Neural cell (in vitro differentiated cells): ENCODE data around the gene IGFBP2. TPM values are rescaled to one million over a fixed set of nuclear protein-coding genes. Genes with fewer than 3 reads are reported as not detected.

Source experiments
- H2AFZ ChIP-seq: fragments of 200-600, 300-800 bp; sonication (generic), shearing (Covaris generic); 2 replicates; pipeline ENCODE4 v1.6.0; 2014; ENCODE audit warnings: low read depth, mild to moderate bottlenecking, antibody characterized with exemption, low read length, moderate library complexity
- H3F3A ChIP-seq: fragments of 200-600 bp; shearing (Covaris generic); 2 replicates; pipeline ENCODE4 v1.6.1; 2016; ENCODE audit warnings: mild to moderate bottlenecking, moderate library complexity, mixed read lengths, antibody characterized with exemption, low read length; ENCODE audit not compliant: insufficient read depth, poor library complexity, severe bottlenecking
- H3K27ac ChIP-seq: fragments of 200-600, 300-800 bp; sonication (generic), shearing (Covaris generic); 2 replicates; pipeline ENCODE4 v1.5.1; 2014; ENCODE audit warnings: mild to moderate bottlenecking, low read length, moderate library complexity
- H3K27me3 ChIP-seq: fragments of 300-800, 200-600 bp; sonication (generic), shearing (Covaris generic); 2 replicates; pipeline ENCODE4 v1.6.0; 2014; ENCODE audit warnings: mild to moderate bottlenecking, low read depth, low read length, moderate library complexity; ENCODE audit not compliant: insufficient read depth
- H3K36me3 ChIP-seq: fragments of 300-800, 200-600 bp; sonication (generic), shearing (Covaris generic); 2 replicates; pipeline ENCODE4 v1.5.1; 2014; ENCODE audit warnings: mild to moderate bottlenecking, antibody characterized with exemption, low read length, moderate library complexity; ENCODE audit not compliant: insufficient read depth
- H3K4me2 ChIP-seq: fragments of 300-800, 200-600 bp; sonication (generic), shearing (Covaris generic); 2 replicates; pipeline ENCODE4 v1.6.0; 2014; ENCODE audit warnings: mild to moderate bottlenecking, low read length
- H3K4me3 ChIP-seq: fragments of 300-800, 200-600 bp; sonication (generic), shearing (Covaris generic); 2 replicates; pipeline ENCODE4 v1.5.1; 2014; ENCODE audit warnings: mild to moderate bottlenecking, low read length, moderate library complexity
- H3K79me2 ChIP-seq: fragments of 200-600 bp; shearing (Covaris generic); replicated peaks from 2 replicates; pipeline ENCODE4 v1.6.0; 2014; ENCODE audit warnings: mild to moderate bottlenecking, low read length, moderate library complexity; ENCODE audit not compliant: insufficient read depth
- H3K9ac ChIP-seq: fragments of 300-800, 200-600 bp; sonication (generic), shearing (Covaris generic); 2 replicates; pipeline ENCODE4 v1.6.1; 2016; ENCODE audit warnings: mild to moderate bottlenecking, low read length, mixed read lengths
- H3K9me2 ChIP-seq: fragments of 200-600 bp; shearing (Covaris generic); 2 replicates; pipeline ENCODE4 v1.6.1; 2016; ENCODE audit warnings: mild to moderate bottlenecking, low read length, mixed read lengths; ENCODE audit not compliant: insufficient read depth
- H3K9me3 ChIP-seq: fragments of 200-600, 300-800 bp; sonication (generic), shearing (Covaris generic); 2 replicates; pipeline ENCODE4 v1.6.1; 2016; ENCODE audit warnings: mild to moderate bottlenecking, mixed run types, low read length, moderate library complexity, mixed read lengths
- H4K20me1 ChIP-seq: fragments of 200-600 bp; shearing (Covaris generic); 2 replicates; pipeline ENCODE4 v1.6.1; 2016; ENCODE audit warnings: mild to moderate bottlenecking, mixed run types; ENCODE audit not compliant: insufficient read depth
- CTCF ChIP-seq: fragments of 450-650 bp; IDR thresholded peaks from 2 replicates; pipeline ENCODE4 v1.5.1; 2014; ENCODE audit warnings: antibody characterized with exemption, mild to moderate bottlenecking, moderate library complexity; ENCODE audit not compliant: poor library complexity, severe bottlenecking
- EP300 ChIP-seq: fragments of 450-650 bp; conservative IDR thresholded peaks from 2 replicates; pipeline ENCODE4 v1.6.1; 2014; ENCODE audit warnings: antibody characterized with exemption, mild to moderate bottlenecking, moderate library complexity; ENCODE audit not compliant: poor library complexity, severe bottlenecking
- EZH2 ChIP-seq: fragments of 200-600, 300-800 bp; shearing (Covaris generic), sonication (generic); IDR thresholded peaks from 2 replicates; pipeline ENCODE4 v1.6.1; 2014; ENCODE audit warnings: antibody characterized with exemption, low read length, borderline replicate concordance, mild to moderate bottlenecking; ENCODE audit not compliant: insufficient read depth, poor library complexity, severe bottlenecking
- MXI1 ChIP-seq: fragments of 450-650 bp; conservative IDR thresholded peaks from 2 replicates; pipeline ENCODE4 v1.6.1; 2014; ENCODE audit warnings: antibody characterized with exemption, mild to moderate bottlenecking; ENCODE audit not compliant: poor library complexity, severe bottlenecking
- POLR2AphosphoS5 ChIP-seq: IDR thresholded peaks from 2 replicates; pipeline ENCODE4 v1.6.1; 2012
- RAD21 ChIP-seq: fragments of 450-650 bp; conservative IDR thresholded peaks from 2 replicates; pipeline ENCODE4 v1.6.1; 2014; ENCODE audit warnings: antibody characterized with exemption, mild to moderate bottlenecking, moderate library complexity
- REST ChIP-seq: IDR thresholded peaks from 2 replicates; pipeline ENCODE4 v1.6.1; 2012; ENCODE audit warnings: borderline replicate concordance
- SMC3 ChIP-seq: fragments of 450-650 bp; conservative IDR thresholded peaks from 2 replicates; pipeline ENCODE4 v1.6.1; 2014; ENCODE audit warnings: antibody characterized with exemption, mild to moderate bottlenecking, moderate library complexity; ENCODE audit not compliant: poor library complexity
- TAF1 ChIP-seq: IDR thresholded peaks from 2 replicates; pipeline ENCODE4 v1.6.1; 2012; ENCODE audit warnings: low read depth
- polyA plus RNA-seq: library from polyadenylated mRNA; depleted of rRNA; stranded (reverse); fragments of >200 nt; gene quantifications from 2 replicates; pipeline ENCODE4 v1.2.3, GENCODE V29; 2014

IGFBP2 gene
- polyA plus RNA-seq, 1 donor from 2014 or later, result 150 TPM

GRCh38 chr2:216693414-216694080 is 60.3 kb downstream of the IGFBP2 start:
- Histone ChIP-seq H3K4me2 (peak overlapping the region; percentile 79), H2AFZ (no peak overlapping the region), H3K27me3 (peaks cover 22% of the 10 kb centered on the region), H3K9me3 (no peaks in the 10 kb centered on the region), H3K4me3 (peak overlapping the region; percentile 79), H3K9me2 (no peaks in the 10 kb centered on the region), H4K20me1 (no peaks in the 10 kb centered on the region), H3F3A (peaks cover 8% of the 10 kb centered on the region), H3K79me2 (no peaks in the 10 kb centered on the region), H3K27ac (no peak overlapping the region), H3K9ac (peak overlapping the region; percentile 59), H3K36me3 (no peaks in the 10 kb centered on the region)
- TF ChIP-seq TAF1 (no peak), POLR2AphosphoS5 (no peak), EP300 (no peak), MXI1 (no peak), SMC3 (no peak), CTCF (no peak), REST (no peak), EZH2 (no peak), RAD21 (no peak)

- peak overlapping the region; percentile 79 for H3K4me2 ChIP-seq
- H3K27ac ChIP-seq, result no peak overlapping the region
- TF ChIP-seq TAF1 (no peak), RAD21 (peak; percentile 11), EZH2 (no peak), POLR2AphosphoS5 (peak; percentile 53), EP300 (no peak), REST (no peak), MXI1 (peak; percentile 54), SMC3 (peak; percentile 35), CTCF (peak; percentile 45)
- H3K36me3 ChIP-seq, result no peaks in the 10 kb centered on the region
- no peaks in the 10 kb centered on the region for H3K79me2 ChIP-seq
- peak overlapping the region; percentile 34 for H2AFZ ChIP-seq
- H3K9me3 ChIP-seq, result no peaks in the 10 kb centered on the region
- no peaks in the 10 kb centered on the region for H4K20me1 ChIP-seq
- H3K9me2 ChIP-seq, result no peaks in the 10 kb centered on the region
- H3K9ac ChIP-seq, result peak overlapping the region; percentile 59
- peaks cover 8% of the 10 kb centered on the region for H3F3A ChIP-seq
- H3K4me3 ChIP-seq, result peak overlapping the region; percentile 79
- peaks cover 22% of the 10 kb centered on the region for H3K27me3 ChIP-seq
Observed at GRCh38 chr2:216694082-216694825, 61.0 kb downstream of the IGFBP2 start.
